NCI-H82 treated with DMSO at 0.1 percent for 48 hours (cell line): ENCODE data around the gene NRAP.

Source experiments
- DNase-seq: peaks from one replicate; lab custom pipeline; 2025; ENCODE audit not compliant: unreplicated experiment; lab: John Stamatoyannopoulos, UW

NRAP gene

DNA sequence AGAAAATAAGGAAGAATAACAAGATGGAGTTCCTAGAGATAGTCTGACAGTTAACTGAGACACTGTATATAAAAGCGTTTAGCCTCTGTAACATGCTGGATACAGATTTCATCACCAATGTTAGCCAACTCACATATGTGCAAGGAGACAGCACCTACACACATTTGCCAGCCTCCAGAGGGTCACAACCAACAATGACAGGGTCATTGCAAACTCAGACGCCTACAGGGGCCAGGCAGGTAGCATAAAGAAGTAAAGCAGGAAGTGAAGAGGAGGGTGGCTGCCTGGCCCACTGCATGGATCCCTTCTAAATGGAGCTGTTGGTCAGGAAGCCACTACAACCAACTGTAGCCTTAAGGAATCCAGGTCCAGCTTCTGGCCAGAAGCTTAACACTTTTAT, 50.4 kb downstream of the NRAP start:
- no peak for DNase-seq

GRCh38 chr10:113612154-113612553, 51.7 kb downstream of the NRAP start:
- no peak for DNase-seq

DNA sequence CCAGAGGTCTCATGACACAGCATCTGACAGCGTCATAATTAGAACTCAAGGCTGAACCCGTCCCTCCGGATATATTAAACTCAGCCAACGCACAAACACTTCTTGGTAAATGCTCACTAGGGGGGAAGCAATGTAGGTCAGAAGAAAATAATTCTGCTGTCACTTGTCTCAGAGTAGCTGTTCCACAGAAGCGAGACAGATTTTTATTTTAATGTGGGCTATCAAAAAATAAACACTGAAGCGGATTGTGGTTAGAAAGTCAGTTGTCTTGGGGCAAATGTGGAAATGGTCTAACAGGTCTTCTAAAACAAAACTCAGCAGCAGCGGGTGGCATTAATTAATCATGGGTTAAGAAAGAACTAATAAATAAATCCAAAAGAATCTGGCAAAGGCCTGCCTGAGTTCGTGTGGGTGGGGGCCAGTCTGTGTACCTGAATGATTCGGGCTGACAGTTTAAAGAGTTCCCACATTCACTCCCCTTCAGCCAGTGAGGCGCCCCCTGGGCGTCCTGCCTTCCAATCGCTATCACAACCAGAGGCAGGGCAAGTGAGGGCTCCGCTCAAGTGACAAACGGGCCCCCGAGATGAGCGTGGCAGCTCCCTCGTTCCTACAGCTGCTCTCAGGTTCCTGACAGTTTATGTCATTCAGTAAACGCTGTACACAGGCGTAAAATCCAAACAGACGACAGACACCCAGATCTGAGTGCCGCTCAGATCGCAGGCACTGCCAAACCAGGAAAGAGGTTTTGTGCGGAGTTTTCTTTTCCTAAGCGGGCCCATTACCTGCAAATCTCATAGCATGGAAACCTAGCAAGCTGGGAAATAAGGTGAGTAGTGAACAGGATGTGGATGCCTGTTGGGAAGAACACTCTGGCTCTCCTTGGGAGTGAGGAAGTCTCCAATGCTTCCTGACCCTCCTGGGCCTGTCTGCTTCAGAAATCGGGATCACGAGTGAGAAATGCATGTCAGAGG, 52.9 kb downstream of the NRAP start:
- DNase-seq, result no peak

DNA sequence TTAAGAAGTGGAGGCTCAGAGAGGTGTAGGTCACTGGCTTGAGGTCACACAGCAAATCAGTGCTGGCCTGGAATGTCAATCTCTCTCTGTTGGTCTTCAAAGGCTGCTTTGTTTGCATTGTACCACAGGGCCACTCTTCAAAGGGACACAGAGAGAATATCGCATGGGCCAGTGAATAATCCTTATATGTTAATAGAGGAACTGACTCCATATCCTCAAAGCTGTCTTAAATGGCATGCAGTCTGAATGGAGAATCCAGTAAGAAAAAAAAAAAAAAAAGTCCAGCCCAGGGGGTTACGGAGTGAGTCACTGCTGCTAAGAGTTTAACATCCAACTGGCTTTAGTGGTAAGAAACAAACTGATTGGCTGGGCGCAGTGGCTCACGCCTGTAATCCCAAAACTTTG, 54.1 kb downstream of the NRAP start:
- DNase-seq, result no peak

DNA sequence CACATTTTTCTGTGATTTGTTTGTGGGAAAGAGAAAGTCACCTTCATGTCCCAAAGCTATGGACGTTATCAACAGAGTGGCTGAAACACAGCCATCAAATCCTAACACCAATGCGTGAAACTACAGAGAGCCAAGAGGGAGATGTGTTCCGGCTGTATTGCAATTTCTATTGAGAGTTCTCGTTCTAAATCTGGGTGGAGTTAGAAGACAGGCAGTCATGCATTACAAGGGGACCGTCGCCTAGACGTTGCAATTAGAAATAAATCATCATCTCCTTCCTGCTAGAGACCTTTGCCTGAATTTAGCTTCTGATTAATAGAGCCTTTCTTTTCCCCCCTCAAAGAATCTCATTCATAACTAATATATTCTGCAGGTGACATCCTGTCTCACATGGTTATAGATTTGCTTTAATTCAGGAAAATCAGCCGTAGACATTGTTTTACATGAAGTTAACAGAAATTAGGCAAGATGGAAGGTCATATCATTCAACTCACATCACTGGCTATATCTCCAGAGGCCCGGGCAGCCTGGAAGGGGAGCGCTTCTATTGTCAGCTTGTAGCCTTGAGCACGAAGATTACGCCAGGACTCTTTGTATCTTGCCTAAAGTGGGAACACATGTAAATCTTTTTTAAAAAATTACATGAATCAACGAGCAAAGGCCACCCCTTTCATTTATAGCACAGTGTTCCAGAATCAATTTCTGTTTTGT, 58.4 kb downstream of the NRAP start:
- DNase-seq, result no peak

GRCh38 chr10:113604572-113604971, 59.3 kb downstream of the NRAP start:
- DNase-seq, result no peak

GRCh38 chr10:113603057-113603777, 60.6 kb downstream of the NRAP start:
- no peak for DNase-seq

DNA sequence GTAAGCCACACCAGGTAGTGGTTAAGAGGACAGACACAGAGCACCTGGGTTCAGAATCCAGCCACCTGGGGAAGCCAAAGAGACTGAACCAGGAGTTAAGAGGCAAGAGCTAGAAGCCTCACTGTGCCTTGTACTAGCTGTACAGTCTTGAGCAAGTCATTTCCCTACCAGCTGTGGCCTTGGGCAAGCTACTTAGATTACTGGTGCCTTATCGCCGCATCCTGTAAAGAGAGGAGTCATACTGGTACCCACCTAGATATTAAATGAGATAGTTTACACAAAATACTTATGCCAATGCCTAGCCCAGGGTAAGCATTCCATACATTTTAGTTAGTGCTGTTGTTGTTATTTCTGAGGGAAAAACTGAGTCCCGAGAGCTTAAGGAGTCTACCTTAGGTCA, 63.3 kb downstream of the NRAP start:
- DNase-seq, result no peak

- no peak for DNase-seq
Observed at GRCh38 chr10:113594652-113595051, 69.2 kb downstream of the NRAP start.

DNA sequence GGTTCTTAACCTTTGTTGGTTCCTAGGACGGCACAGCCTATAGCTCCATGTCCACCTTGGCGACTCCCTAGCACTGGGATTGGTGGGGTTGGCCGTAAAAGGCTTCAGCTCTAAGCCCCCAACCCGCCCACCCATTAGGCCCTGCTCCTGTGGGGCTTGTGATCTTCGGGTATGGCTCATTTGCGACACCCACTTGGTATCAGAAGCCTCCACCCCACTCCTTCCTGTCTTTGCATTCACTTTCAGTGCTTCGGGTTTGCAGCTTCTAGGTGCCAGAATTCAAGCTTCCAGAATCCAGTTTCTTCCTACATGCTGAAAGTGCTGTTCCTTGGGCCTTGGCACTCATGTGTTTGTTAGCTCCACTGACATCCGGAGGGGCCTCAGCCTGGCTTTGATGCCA, 71.5 kb downstream of the NRAP start:
- no peak for DNase-seq

- no peak for DNase-seq
Observed at GRCh38 chr10:113590581-113590980, 73.3 kb downstream of the NRAP start.

GRCh38 chr10:113589201-113589770, 74.6 kb downstream of the NRAP start:
- DNase-seq, result no peak

DNA sequence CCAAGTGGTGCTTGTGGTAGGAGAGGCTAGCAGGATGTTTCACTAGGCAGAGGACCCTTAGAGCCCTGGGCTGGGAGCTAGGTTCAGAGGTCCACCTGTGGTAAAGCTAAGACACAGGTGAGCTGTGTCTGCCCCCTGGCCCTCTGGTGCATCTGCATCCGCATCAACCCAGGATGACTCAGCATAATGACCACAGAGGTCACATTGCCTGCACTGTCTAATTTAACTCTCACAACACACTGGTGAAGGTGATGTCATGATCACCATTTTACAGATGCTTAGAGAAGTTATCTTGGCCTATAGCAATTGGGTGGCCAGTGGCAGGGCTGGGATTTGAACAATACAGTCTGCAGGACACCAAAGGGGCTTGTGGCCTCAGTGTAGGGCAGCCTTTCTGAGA, 77.9 kb downstream of the NRAP start:
- no peak for DNase-seq

GRCh38 chr10:113583571-113583970, 80.3 kb downstream of the NRAP start:
- DNase-seq, result no peak

GRCh38 chr10:113581092-113581491, 82.7 kb downstream of the NRAP start:
- no peak for DNase-seq

DNA sequence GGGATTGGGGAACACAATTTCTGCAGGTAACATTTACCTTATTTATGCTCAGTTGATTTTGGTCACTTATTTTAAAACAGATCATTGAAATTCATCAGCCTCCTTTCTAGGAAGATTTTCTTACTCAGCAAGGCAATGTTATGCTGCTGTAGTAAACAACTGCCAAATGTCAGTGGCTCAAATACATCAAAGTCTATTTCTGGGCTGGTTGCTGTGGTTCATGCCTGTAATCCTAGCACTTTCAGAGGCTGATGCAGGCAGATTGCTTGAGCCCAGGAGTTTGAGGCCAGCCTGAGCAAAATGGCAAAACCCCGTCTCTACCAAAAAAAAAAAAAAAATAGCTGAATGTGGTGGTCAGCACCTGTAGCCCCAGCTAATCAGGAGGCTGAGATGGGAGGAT, 85.1 kb downstream of the NRAP start:
- DNase-seq, result no peak

- no peak for DNase-seq
Observed at GRCh38 chr10:113576852-113577251, 87.0 kb downstream of the NRAP start.

- no peak for DNase-seq
Observed at GRCh38 chr10:113573368-113573767, 90.5 kb downstream of the NRAP start.

- DNase-seq, result no peak
Observed at GRCh38 chr10:113572520-113573290, 91.1 kb downstream of the NRAP start.

DNA sequence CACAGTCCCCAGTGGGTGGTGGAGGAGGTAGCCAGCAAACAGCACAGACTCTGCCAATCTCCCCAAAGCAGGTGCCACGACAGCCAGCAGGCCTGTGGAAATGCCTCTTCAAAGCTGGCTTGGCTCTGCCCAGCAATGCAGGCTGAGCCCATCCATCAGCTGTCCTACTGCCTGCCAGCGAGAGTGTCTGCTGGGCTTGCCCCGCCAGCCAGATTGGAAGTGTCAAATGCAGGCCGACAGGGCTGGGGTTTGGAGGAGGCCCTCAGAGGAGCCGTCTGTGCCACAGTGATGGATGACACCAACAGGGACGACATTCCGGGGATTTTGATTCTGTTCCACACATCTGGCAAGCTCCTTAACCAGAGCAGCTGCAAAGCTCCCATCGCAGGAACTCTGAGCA, 94.3 kb downstream of the NRAP start:
- no peak for DNase-seq

GRCh38 chr10:113566888-113567287, 97.0 kb downstream of the NRAP start:
- no peak for DNase-seq
